GM19468 (cell line): Measurements from ENCODE around the gene ELP6.
"Not testable (repeated sequence)": the region's sequence is repeated elsewhere in the genome, so short reads cannot be mapped to it uniquely, and the experiment has no call there.

Experiments
- ATAC-seq: cut with Tn5 transposase; IDR thresholded peaks from one replicate; pipeline ENCODE4 v1.9.1; 2021; ENCODE audit warnings: mild to moderate bottlenecking, moderate library complexity, moderate number of reproducible peaks; ENCODE audit not compliant: unreplicated experiment; ENCODE audit errors: extremely low read depth

The ELP6 gene

GRCh38 chr3:47473391-47473790, 40.1 kb downstream of the ELP6 start:
- no peak for ATAC-seq

GRCh38 chr3:47469616-47470015, 43.9 kb downstream of the ELP6 start:
- no peak for ATAC-seq

- not testable (repeated sequence) for ATAC-seq
Measured at GRCh38 chr3:47468315-47468714, 45.2 kb downstream of the ELP6 start.

- ATAC-seq = no peak
Measured at GRCh38 chr3:47464588-47464987, 48.9 kb downstream of the ELP6 start.

- ATAC-seq = not testable (repeated sequence)
Measured at GRCh38 chr3:47459534-47460085, 53.9 kb downstream of the ELP6 start.

- ATAC-seq = no peak
Measured at GRCh38 chr3:47456984-47457383, 56.5 kb downstream of the ELP6 start.

- ATAC-seq = no peak
Measured at GRCh38 chr3:47455806-47456452, 57.6 kb downstream of the ELP6 start.

- no peak for ATAC-seq
Measured at GRCh38 chr3:47452453-47453215, 60.9 kb downstream of the ELP6 start.
